GM12892 (cell line): ENCODE results near the gene NUB1.

Experiments used
- POLR2A ChIP-seq: IDR thresholded peaks from 2 replicates; pipeline ENCODE4 v1.6.1; 2011; ENCODE audit warnings: low read depth, low read length, control low read depth
- POLR2AphosphoS5 ChIP-seq: IDR thresholded peaks from 2 replicates; pipeline ENCODE4 v1.6.1; 2011; ENCODE audit warnings: low read depth, low read length, control low read depth
- TAF1 ChIP-seq: IDR thresholded peaks from 2 replicates; pipeline ENCODE4 v1.6.1; 2011; ENCODE audit warnings: low read depth, mild to moderate bottlenecking, control low read depth, low read length, borderline replicate concordance

DNA sequence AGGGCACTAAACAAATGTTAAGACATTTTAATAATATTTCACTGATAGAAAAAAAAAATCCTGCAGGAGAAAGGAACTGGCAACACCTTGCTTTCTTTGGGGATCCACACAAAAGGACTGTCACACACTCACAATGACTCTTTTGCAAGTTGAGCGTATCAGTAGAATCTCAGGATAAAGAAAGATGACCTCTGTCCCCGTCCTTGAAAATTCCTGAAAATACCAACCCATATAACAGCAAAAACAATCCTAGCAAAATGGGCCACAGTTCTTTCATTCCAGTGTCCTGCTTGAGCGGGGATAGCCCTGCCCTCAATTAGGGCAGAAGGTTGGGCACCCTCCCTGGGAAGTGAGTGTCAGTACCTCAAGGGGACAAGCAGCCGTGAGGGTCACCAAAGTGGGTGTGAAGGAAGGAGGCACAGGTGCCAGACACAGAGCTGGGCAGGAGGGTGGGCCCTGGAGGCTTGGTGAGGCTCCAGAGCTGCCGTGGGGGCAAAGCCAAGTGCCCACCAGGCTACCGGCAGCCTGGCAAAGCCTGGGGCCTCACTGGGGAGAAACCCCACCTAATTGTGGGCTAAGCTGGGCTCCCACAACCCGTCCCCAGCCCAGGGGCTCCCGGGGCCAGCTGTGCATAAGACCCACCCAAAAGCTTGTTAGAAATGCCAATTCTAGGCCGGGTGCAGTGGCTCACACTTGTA, 65.4 kb downstream of the NUB1 start:
- TF ChIP-seq POLR2A (no peak), POLR2AphosphoS5 (no peak), TAF1 (no peak)
